Measurements from ENCODE around the gene PKHD1.
A peak's percentile ranks its signal among the peaks of the same experiment; 100 is the strongest.

GRCh38 chr6:52063584-52064344, 23.6 kb downstream of the PKHD1 start:
- TF ChIP-seq CTCF (IDR thresholded peaks at IDR 0.05; ENCODE audit: low read length) = peak; percentile 75
- TF ChIP-seq EZH2 (IDR thresholded peaks at IDR 0.05; ENCODE audit: borderline replicate concordance, low read length) = no peak

Measured in OCI-LY1 (cell line).